A549 (cell line): ENCODE measurements around the gene CDHR2. TPM values are rescaled to one million over a fixed set of nuclear protein-coding genes. Genes with fewer than 3 reads are reported as not detected.
"Not testable (repeated sequence)": the region's sequence is repeated elsewhere in the genome, so short reads cannot be mapped to it uniquely, and the experiment has no call there.

ENCODE experiments used
- ATAC-seq, 2 experiments: fragments of 200-7000 bp in 1 of 2; fragments of >200 bp in 1 of 2; cut with Nextera tagmentation in 1 of 2; cut with Tn5 transposase in 1 of 2; 3 replicates each; pipeline versions ENCODE4 v1.8.0 to v1.9.1; 2018 to 2020; ENCODE audit warnings: mild to moderate bottlenecking in 1 of 2, moderate library complexity in 1 of 2
- CTCF ChIA-PET: fragments of 300-600 bp; sonication (Branson Sonifier 250); formaldehyde crosslinking; extraction: SDS; loops from one replicate; lab custom pipeline; 2021; ENCODE audit warnings: antibody characterized with exemption, inconsistent platforms; lab: Yijun Ruan, JAX
- POLR2A ChIA-PET: fragments of 350-600 bp; formaldehyde crosslinking; extraction: SDS; loops from one replicate; lab custom pipeline; 2021; ENCODE audit warnings: antibody characterized with exemption, inconsistent platforms; lab: Yijun Ruan, JAX
- DNase-seq, 2 experiments: peaks; one replicate each; pipeline versions ENCODE4 v3.0.0 to v3.0.0-alpha.2; 2011 to 2016; ENCODE audit warnings: low read depth in 1 of 2, low spot score in 1 of 2
- FAIRE-seq: peaks from 2 replicates; lab custom pipeline; 2011; peaks lifted over from hg19 to GRCh38; lab: Jason Lieb, UNC
- H3K27ac ChIP-seq, 2 experiments: fragments of >200 bp; sonication (Bioruptor Twin); formaldehyde crosslinking; 3 replicates each; pipeline ENCODE4 v1.5.1; 2016 to 2017
- H3K4me1 ChIP-seq: fragments of >200 bp; sonication (Bioruptor Twin); formaldehyde crosslinking; 3 replicates; pipeline ENCODE4 v1.6.1; 2016
- H3K4me2 ChIP-seq: fragments of >200 bp; sonication (Bioruptor Twin); formaldehyde crosslinking; 3 replicates; pipeline ENCODE4 v1.6.1; 2016
- H3K4me3 ChIP-seq: fragments of >200 bp; sonication (Bioruptor Twin); formaldehyde crosslinking; 3 replicates; pipeline ENCODE4 v1.5.1; 2016
- H3K9me3 ChIP-seq: fragments of >200 bp; sonication (Bioruptor Twin); formaldehyde crosslinking; 3 replicates; pipeline ENCODE4 v1.6.1; 2016
- CEBPB ChIP-seq, 2 experiments: fragments of >200 bp in 1 of 2; sonication (Bioruptor Twin) in 1 of 2; formaldehyde crosslinking in 1 of 2; IDR thresholded peaks; 2 replicates each; pipeline ENCODE4 v1.6.1; 2012 to 2016
- CTCF ChIP-seq: fragments of >200 bp; sonication (Bioruptor Twin); formaldehyde crosslinking; IDR thresholded peaks from 3 replicates; pipeline ENCODE4 v1.5.1; 2016
- ELK1 ChIP-seq: fragments of 150-350 bp; IDR thresholded peaks from 2 replicates; pipeline ENCODE4 v1.6.1; 2014; ENCODE audit warnings: low read depth, mild to moderate bottlenecking, low read length
- FOSB ChIP-seq: fragments of 250-450 bp; sonication (Bioruptor Pico); IDR thresholded peaks from 2 replicates; pipeline ENCODE4 v1.5.0; 2020; ENCODE audit warnings: mild to moderate bottlenecking, moderate library complexity
- FOSL2 ChIP-seq, 2 experiments: fragments of 450-650 bp in 1 of 2; fragments of >200 bp in 1 of 2; sonication (Bioruptor Twin) in 1 of 2; formaldehyde crosslinking; IDR thresholded peaks; 2 replicates each; pipeline versions ENCODE4 v1.5.0 to v1.6.1; 2016 to 2020; ENCODE audit warnings: mild to moderate bottlenecking in 1 of 2, moderate library complexity in 1 of 2
- HES2 ChIP-seq: fragments of >200 bp; sonication (Bioruptor Twin); formaldehyde crosslinking; IDR thresholded peaks from 2 replicates; pipeline ENCODE4 v1.6.1; 2016
- HMGXB4 ChIP-seq: fragments of 250-450 bp; sonication (Bioruptor Pico); IDR thresholded peaks from 2 replicates; pipeline ENCODE4 v1.5.0; 2021; ENCODE audit warnings: mild to moderate bottlenecking, moderate library complexity, borderline replicate concordance
- JUNB ChIP-seq: fragments of >200 bp; sonication (Bioruptor Twin); formaldehyde crosslinking; IDR thresholded peaks from 2 replicates; pipeline ENCODE4 v1.6.1; 2016
- MAZ ChIP-seq: fragments of 150-350 bp; IDR thresholded peaks from 2 replicates; pipeline ENCODE4 v1.6.1; 2014; ENCODE audit warnings: antibody characterized with exemption, low read depth, low read length, borderline replicate concordance
- MYC ChIP-seq: IDR thresholded peaks from 2 replicates; pipeline ENCODE4 v1.6.1; 2012; ENCODE audit warnings: mild to moderate bottlenecking, inconsistent platforms, low read length, improper control_type of control experiment, borderline replicate concordance
- NR3C1 ChIP-seq: fragments of >200 bp; sonication (Bioruptor Twin); formaldehyde crosslinking; IDR thresholded peaks from 3 replicates; pipeline ENCODE4 v1.6.1; 2017
- POLR2AphosphoS2 ChIP-seq: conservative IDR thresholded peaks from 2 replicates; pipeline ENCODE4 v1.6.1; 2012; ENCODE audit warnings: low read length, improper control_type of control experiment, inconsistent platforms
- RAD21 ChIP-seq, 2 experiments: fragments of >200 bp in 1 of 2; sonication (Bioruptor Twin) in 1 of 2; formaldehyde crosslinking in 1 of 2; IDR thresholded peaks in 1 of 2; conservative IDR thresholded peaks in 1 of 2; 2 replicates in 1 of 2; 3 replicates in 1 of 2; pipeline ENCODE4 v1.6.1; 2012 to 2018; ENCODE audit warnings: inconsistent platforms in 1 of 2
- RARB ChIP-seq: fragments of 250-450 bp; sonication (Bioruptor Pico); IDR thresholded peaks from 2 replicates; pipeline ENCODE4 v1.8.0; 2021; ENCODE audit warnings: mild to moderate bottlenecking, moderate library complexity
- RCOR1 ChIP-seq: fragments of 150-350 bp; IDR thresholded peaks from 2 replicates; pipeline ENCODE4 v1.6.1; 2014; ENCODE audit warnings: antibody characterized with exemption, low read length, low read depth
- RFX5 ChIP-seq: fragments of 450-650 bp; IDR thresholded peaks from 2 replicates; pipeline ENCODE4 v1.7.1; 2014; ENCODE audit warnings: antibody characterized with exemption, mild to moderate bottlenecking, moderate library complexity
- SMC3 ChIP-seq: fragments of >200 bp; sonication (Bioruptor Twin); formaldehyde crosslinking; IDR thresholded peaks from 3 replicates; pipeline ENCODE4 v1.6.1; 2018; ENCODE audit warnings: inconsistent platforms
- TP53 ChIP-seq: fragments of 250-450 bp; sonication (Bioruptor Pico); IDR thresholded peaks from 2 replicates; pipeline ENCODE4 v1.5.0; 2021; ENCODE audit warnings: mild to moderate bottlenecking, moderate library complexity
- ZFP36 ChIP-seq: fragments of 450-650 bp; IDR thresholded peaks from 2 replicates; pipeline ENCODE4 v1.6.1; 2014; ENCODE audit warnings: borderline replicate concordance; ENCODE audit not compliant: partially characterized antibody
- WGBS: methylation state at CpG from one replicate; pipeline ENCODE4 v1.1.6; 2017; ENCODE audit errors: missing lambda C conversion rate; 5-methylcytosine and 5-hydroxymethylcytosine counted together
- polyA plus RNA-seq, 4 experiments: library from polyadenylated mRNA; depleted of rRNA in 3 of 4; stranded (reverse); fragments of >200 nt; fragmentation: RNase III in 1 of 4; extraction: RNeasy Plus Mini Kit Qiagen cat#74134 plus additional on column Dnase treatment in 1 of 4; gene quantifications; 2 replicates in 3 of 4; 3 replicates in 1 of 4; pipeline ENCODE4 v1.2.3, GENCODE V29; 2011 to 2017
- TF ChIP-seq, protein P1 (sequence below): fragments of 250-450 bp; sonication (Bioruptor Pico); IDR thresholded peaks from 2 replicates; pipeline ENCODE4 v1.5.0; 2020; ENCODE audit warnings: low read depth, mild to moderate bottlenecking, moderate library complexity

The CDHR2 gene
- polyA plus RNA-seq, 2 of the 4 experiments (the other 2 are of a cell fraction): 0.09 TPM; not detected in 1

- FAIRE-seq: no peak
- H3K27ac ChIP-seq: no peak overlapping the region
- ChIA-PET POLR2A (no interaction called here), CTCF (interaction anchor here (0.9 to 2.9 kb wide), 3 partner anchors 10 to 70 kb away, joined by 3 to 20 read pairs (median 7); no protein-coding TSS in a partner anchor)
- no peaks in the 10 kb centered on the region for H3K4me1 ChIP-seq
- TF ChIP-seq HMGXB4: no peak
- no peak for TF ChIP-seq MYC
- TF ChIP-seq RAD21 (conservative IDR thresholded peaks at IDR 0.05 in 1 of 2, IDR thresholded peaks at IDR 0.05 in 1 of 2): no peak
- no peak for TF ChIP-seq JUNB
- no peak for TF ChIP-seq NR3C1
- no peak for TF ChIP-seq TP53
- TF ChIP-seq RCOR1: no peak
- TF ChIP-seq HES2: no peak
- TF ChIP-seq ZFP36: no peak
- no peak for TF ChIP-seq RFX5
- no peak for TF ChIP-seq SMC3
- TF ChIP-seq, protein P1, sequence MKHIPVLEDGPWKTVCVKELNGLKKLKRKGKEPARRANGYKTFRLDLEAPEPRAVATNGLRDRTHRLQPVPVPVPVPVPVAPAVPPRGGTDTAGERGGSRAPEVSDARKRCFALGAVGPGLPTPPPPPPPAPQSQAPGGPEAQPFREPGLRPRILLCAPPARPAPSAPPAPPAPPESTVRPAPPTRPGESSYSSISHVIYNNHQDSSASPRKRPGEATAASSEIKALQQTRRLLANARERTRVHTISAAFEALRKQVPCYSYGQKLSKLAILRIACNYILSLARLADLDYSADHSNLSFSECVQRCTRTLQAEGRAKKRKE (CRISPR knock-in tag): no peak
- no peak for TF ChIP-seq FOSL2 (IDR thresholded peaks at IDR 0.05)
- no peak for TF ChIP-seq FOSL2 (CRISPR knock-in tag; IDR thresholded peaks at IDR 0.05)
- TF ChIP-seq CEBPB (IDR thresholded peaks at IDR 0.05): no peak
- no peak for TF ChIP-seq POLR2AphosphoS2
- no peak for TF ChIP-seq ELK1
- TF ChIP-seq MAZ: no peak
- no peak for TF ChIP-seq CTCF
- TF ChIP-seq FOSB (CRISPR knock-in tag): no peak
- TF ChIP-seq RARB (CRISPR knock-in tag): no peak
- no peak overlapping the region for H3K4me3 ChIP-seq
- no peak overlapping the region for H3K4me2 ChIP-seq
- ATAC-seq: no peak
- no peak for DNase-seq
- peaks cover 4% of the 10 kb centered on the region; the same call in 2 of the 3 replicates for H3K9me3 ChIP-seq
- 75% methylated on average over 16 of the region's 17 CpGs for WGBS
Observed at GRCh38 chr5:176590035-176590717, 41.0 kb downstream of the CDHR2 start.

GRCh38 chr5:176591667-176592066 is 42.5 kb downstream of the CDHR2 start:
- H3K4me1 ChIP-seq, DNase-seq, H3K4me2 ChIP-seq, POLR2A ChIA-PET, H3K9me3 ChIP-seq, ATAC-seq, H3K27ac ChIP-seq, FAIRE-seq, H3K4me3 ChIP-seq, CTCF ChIA-PET: not testable (repeated sequence)
- 43% methylated on average over 2 of the region's 2 CpGs for WGBS
